Stimulated activated CD8-positive, alpha-beta memory T cell treated with anti-CD3 and anti-CD28 coated beads, Interleukin-7, amount 100 ng/mL, for 24 hours (primary cell): ENCODE measurements around the gene CGGBP1.

ENCODE experiments used
- DNase-seq: peaks from one replicate; pipeline ENCODE4 v3.0.0-alpha.2; 2020; ENCODE audit warnings: low read depth

The CGGBP1 gene, protein sequence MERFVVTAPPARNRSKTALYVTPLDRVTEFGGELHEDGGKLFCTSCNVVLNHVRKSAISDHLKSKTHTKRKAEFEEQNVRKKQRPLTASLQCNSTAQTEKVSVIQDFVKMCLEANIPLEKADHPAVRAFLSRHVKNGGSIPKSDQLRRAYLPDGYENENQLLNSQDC

DNA sequence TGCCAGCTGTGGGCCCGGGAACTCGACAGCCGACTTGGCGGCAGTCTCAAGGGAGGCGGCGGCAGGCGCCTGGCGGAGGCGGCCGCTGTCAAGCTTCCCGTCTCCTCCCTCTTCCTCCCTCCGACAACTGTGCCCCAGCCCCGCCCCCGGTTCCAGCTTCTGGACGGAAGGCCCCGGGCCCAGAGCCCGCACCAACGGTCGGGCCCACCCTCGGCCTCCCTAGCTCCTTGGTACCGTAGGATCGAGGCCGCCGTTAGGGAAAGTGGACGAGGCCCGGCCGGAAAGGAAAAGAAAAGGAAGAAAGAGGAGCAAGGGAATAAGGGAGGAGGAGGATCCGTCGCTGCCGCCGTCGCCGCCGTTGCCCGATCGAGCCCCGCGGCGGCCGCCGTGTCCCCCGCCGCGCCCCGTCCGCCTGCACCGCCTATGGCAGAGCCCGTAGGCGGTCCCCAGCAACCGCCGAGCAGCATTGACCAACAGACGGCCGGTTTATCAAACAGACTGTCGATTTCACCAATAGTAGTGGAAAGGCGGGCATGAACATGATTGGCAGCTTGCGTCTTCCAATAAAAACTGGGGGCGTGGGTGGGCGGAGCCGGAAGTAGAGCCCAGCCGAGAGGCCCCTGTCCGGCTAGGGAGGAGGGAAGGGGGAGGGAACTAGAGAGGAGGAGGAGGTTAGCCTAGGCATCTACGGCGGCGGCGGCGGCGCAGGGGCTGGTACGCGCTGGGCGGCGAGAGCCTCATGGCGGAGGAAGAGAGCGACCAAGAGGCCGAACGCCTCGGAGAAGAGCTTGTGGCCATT, at the start of gene CGGBP1, which contains the start of gene ZNF654:
Gene CGGBP1, minus strand, starts transcription at position 425 of the 799 bp plus-strand sequence. CDS start 3,029 bp downstream, outside the sequence.
Gene ZNF654, plus strand, starts transcription at position 675 of the 799 bp plus-strand sequence. Its CDS starts 65 bp downstream, at position 740.
- DNase-seq: peak; percentile 98

DNA sequence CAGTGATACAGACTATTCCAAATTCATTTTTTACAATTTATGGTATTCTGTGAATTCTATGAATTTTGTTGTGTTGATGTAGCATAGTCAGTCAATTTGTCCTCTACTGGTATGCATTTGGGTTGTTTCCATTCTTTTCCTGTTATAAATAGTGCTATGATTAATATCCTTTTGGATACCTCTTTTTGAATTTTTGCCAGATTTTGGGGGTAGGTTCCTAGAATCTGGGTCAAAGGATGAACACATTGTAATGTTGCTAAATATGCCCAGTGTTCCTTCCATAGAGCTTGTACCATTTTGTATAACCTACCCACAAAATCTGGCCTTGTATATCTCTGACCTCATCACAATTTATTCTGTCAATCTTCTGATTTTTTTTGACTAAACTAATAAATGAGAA, 46.5 kb upstream of the CGGBP1 start:
- no peak for DNase-seq

DNA sequence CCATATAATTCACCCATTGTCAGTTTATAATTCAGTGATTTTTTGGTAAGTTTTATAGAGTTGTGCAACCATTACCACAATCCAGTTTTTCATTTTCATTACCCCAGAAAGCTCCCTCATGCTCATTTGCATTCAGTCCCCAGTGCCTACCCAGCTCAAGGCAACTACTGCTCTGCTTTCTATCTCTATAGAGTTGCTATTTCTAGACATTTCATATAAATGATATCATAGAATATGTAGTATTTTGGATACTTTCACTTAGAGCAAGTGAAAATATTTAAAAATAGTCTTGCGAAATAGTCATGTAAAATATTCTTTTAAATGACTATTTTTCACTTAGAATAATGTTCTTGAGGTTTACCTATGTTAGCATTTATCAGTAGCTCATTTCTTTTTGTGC, 42.3 kb upstream of the CGGBP1 start:
- DNase-seq: no peak

DNA sequence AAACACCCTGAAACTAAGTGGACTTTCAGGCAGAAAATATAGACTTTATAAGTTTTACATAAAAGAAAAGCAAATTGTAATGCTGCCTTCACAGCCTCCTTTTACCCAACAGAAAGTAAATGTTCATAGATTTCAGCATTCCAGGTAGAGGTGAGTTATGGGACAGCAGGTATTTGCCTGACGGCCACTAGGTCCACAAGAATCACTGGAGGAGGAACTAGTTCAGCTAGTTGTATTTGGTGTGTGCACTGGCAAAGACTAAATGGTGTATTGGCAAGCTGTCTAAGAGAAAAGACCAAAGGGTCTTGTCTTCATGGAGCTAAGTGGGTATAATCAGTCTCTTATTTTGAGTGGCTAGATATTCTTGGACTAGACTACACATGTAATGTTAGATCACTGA, 34.5 kb upstream of the CGGBP1 start:
- DNase-seq: no peak

DNA sequence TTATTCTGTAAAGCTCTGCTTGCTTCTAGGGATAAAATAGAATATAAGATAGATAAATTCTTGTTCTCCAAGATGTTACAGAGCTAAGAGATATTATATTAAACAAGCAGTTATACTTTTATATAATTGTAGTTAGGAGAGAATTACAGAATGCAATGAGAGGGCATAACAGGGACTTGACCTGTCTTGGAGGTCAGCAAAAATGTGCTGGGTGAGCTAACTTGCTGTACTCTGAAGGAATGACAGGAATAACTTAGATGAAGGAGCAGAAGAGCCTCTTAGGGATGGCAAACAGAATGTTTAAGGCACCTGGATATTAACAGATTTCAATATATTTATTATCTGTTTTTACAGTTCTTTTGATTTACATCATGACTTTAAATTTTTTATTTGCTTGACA, 33.5 kb upstream of the CGGBP1 start:
- DNase-seq: no peak

DNA sequence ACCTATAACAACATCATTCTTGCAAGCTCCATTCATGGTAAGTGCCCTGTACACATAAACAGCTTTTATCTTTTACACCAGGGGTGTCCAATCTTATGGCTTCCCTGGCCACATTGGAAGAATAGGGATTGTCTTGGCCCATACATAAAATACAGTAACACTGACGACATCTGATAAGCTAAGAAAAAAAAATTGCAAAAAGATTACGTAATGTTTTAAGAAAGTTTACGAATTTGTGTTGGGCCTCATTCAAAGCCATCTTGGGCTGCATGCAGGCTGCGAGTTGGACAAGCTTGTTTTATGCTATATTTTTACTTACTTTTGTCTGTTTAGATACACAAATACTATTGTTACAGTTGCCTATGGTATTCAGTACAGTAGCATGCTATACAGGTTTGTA, 31.9 kb upstream of the CGGBP1 start:
- DNase-seq: no peak

DNA sequence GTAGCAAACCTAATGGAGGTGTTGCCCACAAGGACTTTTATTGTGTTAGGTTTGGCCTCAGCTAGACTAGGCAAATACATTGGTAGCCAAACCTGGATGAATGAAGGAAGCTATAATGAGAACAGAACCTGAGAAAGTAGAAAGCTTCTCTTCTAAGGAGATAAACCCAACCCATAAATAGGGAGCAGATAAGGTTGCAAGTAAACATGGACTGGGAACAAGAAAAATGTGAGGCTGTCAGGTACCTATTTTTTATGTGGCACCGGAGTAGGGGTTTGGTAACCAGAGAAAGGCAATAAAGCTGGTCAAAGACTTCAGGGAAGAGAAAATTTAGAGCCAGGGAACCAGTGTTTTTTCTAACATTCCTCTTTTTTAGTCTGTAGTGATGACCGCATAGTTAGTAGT, 25.3 kb upstream of the CGGBP1 start:
- no peak for DNase-seq

DNA sequence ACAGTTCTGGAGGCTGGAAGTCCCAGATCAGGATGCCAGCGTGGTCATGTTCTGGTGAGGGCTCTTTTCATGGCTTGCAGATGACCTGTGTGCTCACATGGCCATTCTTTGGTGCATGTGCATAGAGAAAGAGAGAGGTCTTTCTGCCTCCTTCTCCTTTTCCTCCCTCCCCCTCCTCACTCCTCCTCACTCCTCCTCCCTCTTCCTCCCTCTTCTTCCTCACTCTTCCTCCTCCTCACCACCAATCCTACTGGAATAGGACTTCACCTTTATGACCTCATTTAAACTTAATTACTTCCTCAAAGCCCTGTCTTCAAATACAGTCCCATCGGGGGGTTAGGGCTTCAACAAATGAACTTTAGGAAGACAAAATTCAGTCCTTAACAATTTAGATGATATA, 24.0 kb upstream of the CGGBP1 start:
- DNase-seq: no peak

DNA sequence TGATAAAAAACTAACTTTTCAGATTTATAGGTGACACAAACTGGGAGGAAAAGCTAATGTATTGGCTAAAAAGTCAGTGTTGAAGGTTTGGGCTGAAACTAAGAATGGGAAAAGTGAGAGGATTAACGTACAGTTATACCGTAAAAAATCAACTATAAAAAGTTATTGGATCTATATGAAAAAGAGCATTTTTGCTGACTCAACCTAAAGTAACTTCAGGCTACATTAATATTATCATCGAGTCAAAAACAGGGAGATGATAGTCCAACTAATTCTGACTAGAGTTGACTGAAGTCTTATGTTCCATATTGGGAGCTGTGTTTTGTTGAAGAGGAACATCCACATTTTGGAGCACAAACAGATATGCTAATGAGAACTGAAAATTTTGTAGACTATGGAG, 20.1 kb upstream of the CGGBP1 start:
- no peak for DNase-seq

DNA sequence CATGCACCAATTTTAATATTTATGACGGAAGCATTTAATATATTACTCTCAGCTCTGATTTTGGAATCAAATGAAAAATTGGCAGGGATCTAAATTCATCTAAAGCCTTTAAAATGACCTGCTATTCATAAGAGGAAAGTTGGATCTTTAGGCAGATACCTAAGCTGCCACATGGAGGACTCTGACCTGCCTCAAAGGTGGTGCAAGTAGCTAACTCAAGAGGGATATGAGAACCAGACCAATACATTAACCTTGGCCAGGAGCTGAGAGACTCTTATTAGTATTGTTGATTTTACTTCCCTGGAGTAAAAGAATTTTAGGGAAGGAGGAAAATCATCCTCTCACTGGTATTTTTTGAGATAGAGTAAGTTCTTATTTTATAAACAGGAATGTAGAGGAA, 17.9 kb upstream of the CGGBP1 start:
- DNase-seq: no peak

DNA sequence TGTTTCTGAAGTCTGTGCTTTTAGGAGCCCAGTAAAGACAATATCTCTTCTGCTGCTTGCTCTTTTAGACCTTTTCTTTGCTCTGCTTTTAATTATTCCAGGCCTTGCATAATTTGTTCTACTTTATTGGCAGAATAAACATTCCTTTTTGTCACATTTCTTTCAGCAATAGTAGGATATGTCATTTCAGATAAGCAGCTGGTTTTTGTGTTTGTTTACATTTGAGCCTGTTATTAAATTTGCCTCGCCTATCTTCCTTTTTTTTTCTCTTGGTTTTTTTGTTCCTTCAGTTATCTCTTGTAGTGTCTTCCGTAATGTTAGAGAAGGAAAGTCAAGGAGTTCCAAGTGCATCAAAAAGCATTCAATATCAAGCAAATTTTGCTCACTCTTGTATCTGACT, 16.7 kb upstream of the CGGBP1 start:
- no peak for DNase-seq

DNA sequence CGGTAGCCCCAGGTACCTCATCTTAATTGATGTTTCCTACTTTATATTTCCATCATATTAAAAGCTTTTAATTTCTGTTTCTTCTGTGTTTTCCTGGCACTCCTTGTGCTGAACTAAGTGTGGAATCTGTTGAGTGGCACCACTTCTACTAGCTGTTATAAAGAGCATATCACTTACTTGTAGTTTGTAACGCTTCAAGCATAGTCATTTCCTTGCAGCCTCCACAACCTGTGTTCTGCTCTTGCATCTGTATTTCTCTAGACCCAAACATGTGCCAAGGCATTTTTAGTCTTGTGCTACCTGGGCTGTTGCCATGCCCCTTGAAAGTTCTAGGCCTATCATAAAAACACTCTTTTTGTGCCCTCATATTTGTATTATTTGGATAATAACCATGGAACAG, 16.3 kb upstream of the CGGBP1 start:
- no peak for DNase-seq

DNA sequence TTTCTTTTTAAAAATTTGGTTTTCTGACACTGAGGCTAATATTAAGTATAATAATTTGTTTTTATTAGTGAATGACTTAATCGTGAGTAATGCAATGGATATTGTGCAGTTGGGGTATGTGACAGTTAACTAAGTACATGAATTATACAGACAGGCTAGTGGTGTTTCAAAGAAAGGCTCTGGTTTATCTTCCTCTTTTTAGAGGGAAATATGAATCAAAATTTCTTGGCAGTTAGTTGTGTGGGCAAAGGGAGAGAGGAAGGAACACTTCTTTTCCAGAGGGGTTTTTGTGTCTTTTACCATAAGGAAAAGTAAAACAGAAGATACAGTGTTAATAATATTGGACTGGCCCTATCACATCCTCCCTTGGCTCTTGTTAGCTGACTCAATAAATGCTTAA, 2.9 kb upstream of the CGGBP1 start:
- DNase-seq: no peak

DNA sequence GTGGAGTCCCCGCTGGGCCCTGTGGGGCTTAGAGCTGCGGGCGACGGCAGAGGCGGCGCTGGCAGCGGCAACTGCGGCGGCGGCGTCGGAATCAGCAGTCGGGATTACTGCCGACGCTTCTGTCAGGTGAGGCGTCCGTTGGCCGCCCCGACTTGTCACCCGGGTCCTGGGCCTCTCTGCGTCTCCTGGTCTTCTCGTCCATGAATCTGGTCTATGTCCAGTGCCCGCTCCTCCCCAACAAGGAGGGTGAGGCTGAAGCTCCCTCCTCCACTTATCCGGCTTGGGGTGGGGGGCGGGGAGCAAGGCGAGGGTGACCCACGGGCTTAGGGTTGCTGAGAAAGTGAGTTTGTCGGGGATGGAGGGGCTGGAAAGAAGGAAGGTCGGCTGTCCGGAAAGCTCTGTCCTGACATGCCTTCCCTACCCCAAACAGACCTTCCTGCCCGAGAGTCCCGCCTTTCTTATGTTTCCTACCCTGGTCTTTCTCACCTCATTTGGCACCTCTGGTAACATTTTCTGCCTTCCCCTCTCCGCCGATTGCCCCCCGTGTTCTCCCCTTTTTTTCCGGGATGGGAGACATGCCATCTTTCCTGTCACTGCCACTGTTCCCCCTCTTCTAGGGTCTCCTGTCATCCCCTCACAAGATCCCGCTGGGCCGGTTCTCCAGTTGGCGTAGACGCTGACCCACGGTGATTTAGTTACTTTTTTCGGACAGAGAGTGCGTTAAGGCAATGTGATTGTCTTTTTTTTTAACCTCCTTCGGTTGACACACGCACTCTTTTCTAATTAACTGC, 770 bp upstream of the CGGBP1 start:
- no peak for DNase-seq

DNA sequence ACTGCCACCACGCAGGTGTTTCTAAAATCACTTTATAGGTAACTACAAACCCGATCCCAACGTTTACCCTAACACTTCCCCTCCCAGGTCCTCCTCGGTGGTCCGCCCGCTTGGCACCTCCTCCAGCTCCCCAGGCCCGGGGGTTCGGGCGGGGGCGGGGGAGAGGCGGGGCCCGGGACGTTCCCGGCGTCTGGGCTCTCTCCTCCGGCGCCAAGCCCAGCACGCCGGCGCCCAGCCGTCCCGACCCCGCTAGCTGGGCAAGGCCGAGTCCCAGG, 562 bp downstream of the CGGBP1 start:
- DNase-seq: peak; percentile 28

DNA sequence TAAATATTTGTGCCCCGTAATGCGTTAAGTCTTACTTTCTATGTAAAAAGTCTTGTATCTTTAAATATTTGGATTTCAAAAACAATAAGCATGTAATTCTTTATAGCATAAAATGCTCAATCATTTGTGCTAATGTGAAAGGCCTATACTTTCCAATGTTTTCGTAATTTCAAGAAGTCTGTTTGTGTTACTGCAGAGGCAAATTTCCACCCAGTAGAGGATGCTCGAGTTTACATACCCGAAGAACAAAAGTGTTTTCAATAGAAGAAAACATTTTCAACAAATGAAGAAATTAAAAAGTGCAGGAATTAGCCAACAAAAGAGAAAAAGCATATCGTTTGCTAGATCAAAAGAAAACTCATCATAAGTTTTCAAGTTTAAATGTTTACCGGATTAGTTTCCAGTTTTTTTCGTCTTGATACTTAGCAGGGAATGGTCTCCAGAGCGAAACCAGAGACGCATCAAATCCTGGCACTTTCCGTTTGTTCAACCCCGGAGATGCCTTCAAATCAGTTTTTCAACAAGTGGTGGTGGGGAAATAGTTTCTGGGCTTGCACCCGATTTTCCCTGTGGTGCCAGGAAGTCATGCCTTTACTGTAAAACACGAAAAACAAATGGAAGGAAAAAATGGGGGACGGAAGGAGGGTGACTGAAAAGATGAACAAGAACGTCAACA, 1.0 kb downstream of the CGGBP1 start:
- no peak for DNase-seq

DNA sequence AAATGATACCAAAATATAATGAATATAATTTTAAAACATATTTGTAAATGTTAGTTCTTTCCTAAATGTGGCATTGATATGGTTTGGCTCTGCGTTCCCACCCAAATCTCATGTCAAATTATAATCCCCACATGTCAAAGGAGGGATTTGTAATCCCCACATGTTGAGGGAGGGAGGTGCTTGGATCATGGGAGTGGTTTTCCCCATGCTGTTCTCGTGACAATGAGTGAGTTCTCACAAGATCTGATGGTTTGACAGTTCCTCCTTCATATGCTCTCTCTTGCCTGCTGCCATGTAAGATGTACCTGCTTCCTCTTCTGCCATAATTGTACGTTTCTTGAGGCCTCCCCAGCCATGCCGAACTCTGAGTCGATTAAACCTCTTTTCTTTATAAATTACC, 12.0 kb downstream of the CGGBP1 start:
- DNase-seq: no peak

DNA sequence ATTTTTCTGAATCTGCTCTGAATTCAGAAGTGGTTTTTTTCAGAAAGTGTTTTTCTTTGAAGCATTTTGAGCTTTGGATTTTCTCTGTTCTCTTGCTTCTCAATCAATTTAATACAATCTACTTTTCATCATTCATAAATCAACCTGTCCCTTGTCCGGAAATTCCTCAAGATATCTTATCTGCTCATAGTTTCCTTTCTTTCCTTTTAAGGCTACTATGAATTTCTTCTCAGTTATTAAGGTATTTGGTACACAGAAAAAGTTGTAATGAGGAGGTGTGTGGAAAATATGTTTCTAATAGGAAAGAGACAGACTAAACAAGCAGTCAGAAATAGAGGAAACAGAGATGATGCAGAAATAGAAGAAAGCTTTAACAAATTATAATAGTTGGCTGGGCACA, 14.4 kb downstream of the CGGBP1 start:
- no peak for DNase-seq

DNA sequence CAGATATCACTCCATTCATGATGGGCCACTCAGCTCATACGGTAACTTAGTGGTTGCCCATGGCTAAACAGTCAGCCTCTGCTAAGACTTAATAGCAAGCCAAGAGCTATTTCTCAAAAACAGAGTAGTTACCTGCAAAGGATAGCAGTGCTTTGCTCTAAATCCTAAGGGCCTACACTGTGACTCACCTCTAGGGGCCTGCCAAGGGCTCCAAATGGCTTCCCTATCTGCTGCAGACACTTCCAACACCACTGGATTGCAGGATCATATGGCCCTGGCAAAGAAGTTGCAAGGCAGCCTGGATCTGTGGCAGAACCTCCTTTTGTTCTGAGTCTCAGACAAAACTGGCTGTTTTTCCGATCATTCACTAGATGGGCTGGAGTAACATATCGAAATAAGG, 17.8 kb downstream of the CGGBP1 start:
- no peak for DNase-seq

DNA sequence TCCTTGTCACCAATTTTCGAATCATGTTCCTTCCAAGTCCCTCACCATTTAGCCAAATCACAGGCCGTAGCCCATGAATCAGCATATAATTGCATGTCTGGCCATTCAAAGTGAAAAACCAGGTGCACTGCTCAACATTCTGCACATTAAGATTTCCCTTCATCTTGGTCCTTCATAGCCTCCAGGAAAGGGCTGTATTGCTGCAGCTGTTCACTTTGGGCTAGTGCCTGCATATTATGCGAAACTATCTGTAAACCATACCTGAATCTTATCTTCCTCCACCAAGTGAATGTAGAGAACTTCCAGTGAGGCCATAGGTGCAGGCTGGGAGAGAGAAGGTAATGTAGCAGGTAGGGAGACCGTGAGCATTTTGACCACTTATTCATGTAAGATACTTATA, 18.3 kb downstream of the CGGBP1 start:
- DNase-seq: no peak

DNA sequence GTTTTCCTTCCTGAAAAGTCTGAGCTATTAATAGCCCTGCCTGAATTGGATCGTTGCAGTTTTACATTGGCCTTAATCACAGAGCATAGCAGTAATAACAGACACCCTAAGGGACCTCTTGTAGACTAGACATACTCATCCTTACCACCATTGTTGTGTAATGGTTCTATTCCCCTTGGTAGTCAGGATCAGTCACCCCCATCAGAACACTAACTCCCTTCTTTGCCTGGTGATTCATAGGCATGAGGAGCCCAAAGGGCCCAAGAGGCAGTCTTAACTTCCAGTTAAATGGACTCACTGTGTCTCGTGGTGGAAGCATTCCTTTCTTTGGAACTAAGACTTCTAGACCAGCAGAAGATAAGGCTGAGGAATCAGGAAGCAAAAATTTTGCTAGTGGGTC, 20.2 kb downstream of the CGGBP1 start:
- no peak for DNase-seq

DNA sequence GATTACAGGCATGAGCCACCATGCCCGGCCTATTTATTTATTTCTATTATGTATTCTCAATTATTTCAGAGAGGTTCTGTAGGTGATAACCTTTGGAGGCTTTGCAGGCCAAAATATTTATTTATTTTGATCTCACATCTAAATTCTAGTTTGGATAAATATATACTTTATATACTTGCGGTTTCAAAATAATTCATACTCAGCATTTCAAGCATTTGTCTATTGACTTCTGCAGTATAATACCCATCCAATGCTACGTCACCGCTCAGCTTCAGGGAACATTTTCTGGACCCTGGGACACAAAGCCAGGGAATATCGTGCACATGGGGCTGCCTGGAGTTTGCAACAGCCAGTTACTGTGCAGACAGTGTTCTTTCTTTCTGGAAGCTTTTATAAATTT, 22.6 kb downstream of the CGGBP1 start:
- DNase-seq: no peak
